HG03521 (cell line): Measurements from ENCODE around the gene C11orf16.
"Not testable (repeated sequence)": the region's sequence is repeated elsewhere in the genome, so short reads cannot be mapped to it uniquely, and the experiment has no call there.

Experiments used
- ATAC-seq: cut with Tn5 transposase; IDR thresholded peaks from one replicate; pipeline ENCODE4 v1.9.1; 2021; ENCODE audit warnings: mild to moderate bottlenecking, moderate library complexity; ENCODE audit not compliant: unreplicated experiment

The C11orf16 gene

GRCh38 chr11:8937159-8937558 lies 4.4 kb upstream of the C11orf16 start:
- no peak for ATAC-seq

GRCh38 chr11:8935789-8936188 lies 3.0 kb upstream of the C11orf16 start:
- ATAC-seq = not testable (repeated sequence)

- no peak for ATAC-seq
These were observed 2.2 kb upstream of the C11orf16 start for GRCh38 chr11:8934742-8935488.

- no peak for ATAC-seq
These were observed 1.2 kb upstream of the C11orf16 start for GRCh38 chr11:8933931-8934330.

GRCh38 chr11:8930456-8931175 lies 2.1 kb downstream of the C11orf16 start:
- ATAC-seq = no peak

- ATAC-seq = no peak
These were observed 3.6 kb downstream of the C11orf16 start for GRCh38 chr11:8928981-8929615.

- ATAC-seq = no peak
These were observed 4.5 kb downstream of the C11orf16 start for GRCh38 chr11:8928205-8928604.

- no peak for ATAC-seq
These were observed 5.5 kb downstream of the C11orf16 start for GRCh38 chr11:8927233-8927632.

GRCh38 chr11:8926236-8926635 lies 6.5 kb downstream of the C11orf16 start:
- ATAC-seq = no peak

GRCh38 chr11:8925711-8926110 lies 7.0 kb downstream of the C11orf16 start:
- no peak for ATAC-seq

- ATAC-seq = no peak
These were observed 10.1 kb downstream of the C11orf16 start for GRCh38 chr11:8922691-8923090.

- ATAC-seq = no peak
These were observed 15.5 kb downstream of the C11orf16 start for GRCh38 chr11:8917157-8917825.

GRCh38 chr11:8914661-8915018 lies 18.1 kb downstream of the C11orf16 start:
- ATAC-seq = no peak

- ATAC-seq = no peak
These were observed 18.6 kb downstream of the C11orf16 start for GRCh38 chr11:8913961-8914660.

- ATAC-seq = peak; percentile 74
These were observed 21.5 kb downstream of the C11orf16 start, which contains the start of gene AKIP1 for GRCh38 chr11:8911029-8911823. Gene AKIP1, plus strand, starts transcription at chr11:8911189. Its CDS starts 261 bp downstream, at chr11:8911450.

- ATAC-seq = peak; percentile 7
These were observed 22.1 kb downstream of the C11orf16 start for GRCh38 chr11:8910649-8911026.

- ATAC-seq = no peak
These were observed 24.6 kb downstream of the C11orf16 start for GRCh38 chr11:8908099-8908498.

GRCh38 chr11:8907116-8907515 lies 25.6 kb downstream of the C11orf16 start:
- no peak for ATAC-seq

GRCh38 chr11:8905528-8906165 lies 27.1 kb downstream of the C11orf16 start:
- ATAC-seq = no peak
